Endometrial microvascular endothelial cells (primary cell): Measurements from ENCODE around the gene PIGL. TPM values are rescaled to one million over a fixed set of nuclear protein-coding genes. Genes with fewer than 3 reads are reported as not detected.
"Not testable (repeated sequence)": the region's sequence is repeated elsewhere in the genome, so short reads cannot be mapped to it uniquely, and the experiment has no call there.

Experiments
- in situ Hi-C: cut with HindIII; loops from 2 replicates; pipeline ENCODE4 v1.10.0; 2017; ENCODE audit warnings: low sequenced_read_pairs, low pct_unique_long_range_greater_than_20kb; ENCODE audit errors: inconsistent ontology term
- total RNA-seq: library from RNA; depleted of rRNA; stranded (reverse); fragments of >200 nt; gene quantifications from one replicate; pipeline ENCODE4 v1.2.3, GENCODE V29; 2015; ENCODE audit errors: inconsistent ontology term

The PIGL gene
- total RNA-seq, 1 donor from 2014 or later, result 44.9 TPM

DNA sequence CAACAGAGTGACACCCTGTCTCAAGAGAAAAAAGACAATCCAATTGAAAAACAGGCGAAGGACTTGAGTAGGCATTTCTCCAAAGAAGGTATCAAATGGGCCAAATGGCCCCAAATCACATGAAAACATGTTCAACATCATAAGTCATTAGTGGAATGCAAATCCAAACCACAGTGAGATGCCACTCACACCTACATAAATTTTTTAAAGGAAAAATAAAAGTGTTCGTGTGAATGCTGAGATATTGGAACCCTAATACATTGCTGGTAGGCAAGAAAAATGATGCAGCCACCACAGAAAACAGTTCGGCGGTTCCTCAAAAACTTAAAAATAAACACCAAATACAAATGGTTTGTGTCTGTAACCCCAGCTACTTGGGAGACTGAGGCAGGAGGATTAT is 45.2 kb downstream of the PIGL start:
- in situ Hi-C loops, result no loop called here

DNA sequence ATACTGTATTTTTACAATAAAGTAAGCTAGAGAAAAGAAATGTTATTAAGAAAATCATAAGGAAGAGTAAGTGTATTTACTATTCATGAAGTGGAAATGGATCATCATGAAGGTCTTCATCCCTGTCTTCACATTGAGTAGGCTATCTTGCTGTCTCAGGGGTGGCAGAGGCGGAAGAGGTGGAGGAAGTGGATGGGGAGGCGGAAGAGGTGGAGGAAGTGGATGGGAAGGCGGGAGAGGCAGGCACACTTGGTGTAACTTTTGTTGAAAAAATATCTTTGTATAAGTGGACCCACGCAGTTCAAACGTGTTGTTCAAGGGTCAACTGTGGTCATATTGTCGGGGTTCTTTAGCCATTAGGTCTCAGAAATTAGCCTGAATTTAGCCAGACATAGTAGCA is 50.2 kb downstream of the PIGL start:
- in situ Hi-C loops, result no loop called here

DNA sequence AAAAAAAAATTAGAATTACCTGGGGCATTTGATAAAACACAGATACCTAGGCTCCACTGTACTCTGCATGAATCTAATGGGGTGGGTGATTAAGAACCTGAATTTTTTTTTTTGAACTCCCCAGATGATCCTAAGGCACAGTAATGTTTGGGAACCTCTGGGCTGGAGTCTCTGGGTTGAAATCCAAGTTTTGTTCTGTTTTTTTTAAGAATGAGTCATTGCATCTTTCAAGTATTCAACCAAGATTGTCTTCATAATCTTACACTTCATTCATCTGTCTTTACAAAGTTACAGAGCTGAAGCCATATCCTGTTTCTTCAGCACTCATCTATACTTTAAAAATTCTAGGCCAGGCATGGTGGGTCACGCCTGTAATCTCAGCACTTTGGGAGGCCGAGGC is 52.6 kb downstream of the PIGL start:
- in situ Hi-C loops, result no loop called here

DNA sequence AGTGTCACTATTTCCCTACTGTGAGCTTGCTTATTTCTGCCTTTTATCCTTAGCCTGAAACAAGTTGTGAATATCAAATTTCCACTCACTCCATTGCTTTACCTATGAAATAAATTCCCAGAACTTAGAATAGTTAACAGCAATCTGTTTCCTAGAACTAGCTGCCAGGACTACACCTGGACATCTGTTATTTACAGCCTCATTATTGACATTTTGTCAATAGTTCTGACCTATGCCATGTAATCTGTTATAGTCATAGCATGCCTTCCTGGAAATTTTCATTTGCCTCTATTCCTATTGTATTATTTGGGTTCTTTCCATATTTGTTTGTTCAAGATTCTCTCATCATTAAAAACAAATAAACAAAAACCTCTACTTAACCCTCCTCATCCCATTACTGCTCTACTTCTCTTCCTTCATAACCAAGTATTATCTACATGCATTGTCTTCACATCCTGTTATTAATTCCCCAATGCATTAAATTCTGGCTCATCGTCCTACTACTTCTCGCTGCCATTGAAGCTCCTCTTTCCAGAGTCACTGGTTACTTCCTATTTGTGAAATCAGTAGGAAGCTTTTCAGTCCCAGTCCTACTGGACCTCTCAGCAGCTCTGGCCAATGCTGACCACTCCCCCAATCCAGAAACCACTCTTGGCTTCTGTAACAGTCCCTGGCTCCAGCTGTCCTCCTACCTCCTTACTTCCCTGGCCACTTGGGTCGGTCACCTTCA is 55.3 kb downstream of the PIGL start:
- in situ Hi-C loops, result no loop called here

DNA sequence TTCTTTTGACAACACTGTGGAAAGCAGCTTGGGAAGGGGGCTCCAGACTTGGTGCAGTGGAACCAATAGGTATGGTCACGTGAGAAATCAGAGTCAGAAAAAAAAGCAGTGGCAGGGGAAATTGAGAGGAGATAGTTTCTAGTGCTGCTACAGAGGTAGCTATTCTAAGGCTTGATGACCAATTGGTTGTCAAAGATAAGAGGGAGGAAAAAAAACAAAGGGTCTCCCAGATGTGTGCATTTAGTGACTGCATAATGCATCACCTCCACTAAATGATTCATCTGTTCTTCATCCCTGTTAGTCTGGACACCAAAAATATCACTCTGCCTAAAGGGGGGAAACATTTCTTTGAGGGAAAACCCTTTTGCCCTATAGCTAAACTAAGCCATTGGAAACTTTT is 56.5 kb downstream of the PIGL start:
- in situ Hi-C loops, result no loop called here

DNA sequence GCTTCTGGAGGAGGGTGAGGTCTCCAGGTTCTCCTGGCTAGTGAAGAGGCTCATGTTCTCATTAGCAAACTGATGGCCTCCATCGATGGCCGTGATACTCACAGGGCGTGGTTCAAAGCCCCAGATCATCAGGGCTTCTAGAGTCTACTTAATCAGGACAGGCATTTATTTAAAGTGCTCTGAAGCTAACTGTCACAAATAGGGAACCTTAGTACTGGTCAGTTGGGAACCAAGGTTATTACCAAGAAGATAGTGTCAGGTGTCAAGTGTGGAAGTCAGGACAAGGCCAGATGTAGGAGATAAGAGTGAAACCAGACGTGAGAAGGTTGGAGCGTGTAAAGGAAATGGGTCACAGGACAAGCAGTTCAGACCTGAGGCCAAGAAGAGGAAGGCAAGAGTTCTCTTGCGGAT is 56.9 kb downstream of the PIGL start:
- in situ Hi-C loops, result no loop called here

DNA sequence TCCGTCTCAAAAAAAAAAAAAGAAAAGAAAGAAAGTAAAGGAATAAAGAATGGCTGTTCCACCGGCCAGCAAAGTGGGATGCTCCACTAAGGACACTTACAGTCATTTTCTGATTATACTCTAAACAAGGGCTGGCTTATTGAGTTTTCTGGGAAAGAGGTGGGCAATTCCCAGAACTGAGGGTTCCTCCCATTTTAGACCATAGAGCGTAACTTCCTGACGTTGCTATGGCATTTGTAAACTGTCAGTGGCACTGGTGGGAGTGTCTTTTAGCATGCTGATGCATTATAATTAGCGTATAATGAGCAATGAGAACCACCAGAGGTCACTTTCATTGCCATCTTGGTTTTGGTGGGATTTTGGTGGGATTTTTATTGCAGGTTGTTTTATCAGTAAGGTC is 58.0 kb downstream of the PIGL start:
- in situ Hi-C loops, result no loop called here

DNA sequence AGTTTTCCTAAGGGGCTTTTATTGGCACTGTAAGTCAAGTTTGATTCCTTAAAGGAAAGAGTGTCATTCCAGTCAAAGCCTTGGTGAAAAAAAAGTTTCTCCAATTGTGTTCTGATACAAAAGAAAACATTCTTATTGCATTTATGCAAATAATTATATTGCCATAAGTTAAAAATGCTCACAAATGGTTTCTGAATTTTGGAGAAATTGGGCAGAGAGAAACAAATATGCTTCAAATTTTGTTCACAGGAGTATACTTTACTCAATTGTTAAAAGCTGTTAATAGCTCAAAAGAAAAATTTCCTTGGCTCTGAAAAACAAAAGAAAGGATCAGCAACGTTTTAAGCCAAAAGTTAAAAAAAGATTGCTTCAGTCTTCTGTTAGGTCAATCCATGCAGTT is 60.2 kb downstream of the PIGL start:
- in situ Hi-C loops, result no loop called here

DNA sequence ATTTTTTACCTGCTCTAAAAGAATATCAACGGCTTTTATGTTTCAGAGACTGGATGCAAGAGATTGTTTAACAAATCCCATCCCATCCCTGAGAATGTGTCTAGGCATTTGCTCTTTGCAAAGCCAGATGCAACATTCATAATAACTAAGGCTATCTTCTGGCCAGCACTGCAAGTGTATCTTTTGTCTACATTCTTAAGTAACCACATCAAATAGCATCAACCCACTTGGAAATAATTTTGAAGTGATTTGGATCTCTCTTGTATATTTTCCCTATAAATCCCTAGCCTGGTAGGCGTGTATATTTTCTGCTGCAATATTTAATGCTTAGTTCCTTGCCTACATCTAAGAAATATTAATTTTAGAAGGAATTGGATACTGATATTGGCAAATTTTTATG is 64.3 kb downstream of the PIGL start:
- in situ Hi-C loops, result no loop called here

DNA sequence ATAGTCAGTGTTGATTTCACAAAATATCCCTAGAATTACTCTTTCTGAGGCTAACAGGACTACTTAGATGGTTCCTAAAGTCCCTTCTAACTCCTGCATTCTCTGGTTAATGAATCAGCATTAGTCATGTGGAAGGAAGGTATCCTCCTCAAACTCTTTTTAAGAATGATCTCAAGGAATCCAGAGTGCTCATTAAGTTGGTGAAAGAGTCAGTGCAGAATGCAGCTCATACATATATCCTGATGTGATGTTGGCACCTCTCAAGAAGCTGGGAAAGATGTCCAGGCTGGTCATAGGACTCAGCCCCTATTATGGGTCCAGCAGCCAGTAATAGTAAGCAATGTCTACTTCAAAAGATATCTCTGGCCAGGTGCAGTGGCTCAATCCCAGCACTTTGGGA is 65.5 kb downstream of the PIGL start:
- in situ Hi-C loops, result no loop called here

DNA sequence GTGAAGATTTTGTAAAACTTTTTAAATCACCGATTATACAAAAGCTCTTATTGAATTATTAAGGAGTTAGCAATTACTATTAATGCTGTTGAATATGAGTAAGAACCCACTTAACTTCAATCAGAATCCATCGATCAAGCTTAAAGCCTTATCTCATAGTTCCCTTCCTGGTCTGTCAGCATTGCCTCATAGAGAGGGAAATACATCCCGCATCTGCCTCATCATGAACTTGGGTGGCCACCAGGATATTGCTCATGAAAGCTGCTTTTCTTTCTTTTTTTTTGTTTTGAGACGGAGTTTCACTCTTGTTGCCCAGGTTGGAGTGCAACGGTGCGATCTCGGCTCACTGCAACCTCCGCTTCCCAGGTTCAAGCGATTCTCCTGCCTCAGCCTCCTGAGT is 66.7 kb downstream of the PIGL start:
- in situ Hi-C loops, result no loop called here

DNA sequence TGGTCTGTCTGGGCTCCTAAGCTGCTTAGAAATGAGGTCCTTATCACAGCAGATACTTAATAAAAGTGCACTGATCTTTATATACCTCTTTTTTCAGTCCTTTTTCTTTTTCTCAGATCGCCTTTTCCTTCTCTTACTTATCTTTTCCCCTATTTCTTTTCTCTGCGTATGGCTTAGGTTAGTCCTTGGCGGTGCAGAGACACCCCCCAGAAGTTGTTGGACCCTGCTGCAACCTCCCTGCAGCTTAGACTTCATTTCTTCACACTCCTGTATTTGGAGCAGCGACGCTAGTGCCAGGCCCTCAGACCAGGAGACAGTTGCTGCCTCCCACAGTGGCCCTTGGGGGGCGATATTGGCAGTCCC is 68.6 kb downstream of the PIGL start:
- in situ Hi-C loops, result no loop called here

DNA sequence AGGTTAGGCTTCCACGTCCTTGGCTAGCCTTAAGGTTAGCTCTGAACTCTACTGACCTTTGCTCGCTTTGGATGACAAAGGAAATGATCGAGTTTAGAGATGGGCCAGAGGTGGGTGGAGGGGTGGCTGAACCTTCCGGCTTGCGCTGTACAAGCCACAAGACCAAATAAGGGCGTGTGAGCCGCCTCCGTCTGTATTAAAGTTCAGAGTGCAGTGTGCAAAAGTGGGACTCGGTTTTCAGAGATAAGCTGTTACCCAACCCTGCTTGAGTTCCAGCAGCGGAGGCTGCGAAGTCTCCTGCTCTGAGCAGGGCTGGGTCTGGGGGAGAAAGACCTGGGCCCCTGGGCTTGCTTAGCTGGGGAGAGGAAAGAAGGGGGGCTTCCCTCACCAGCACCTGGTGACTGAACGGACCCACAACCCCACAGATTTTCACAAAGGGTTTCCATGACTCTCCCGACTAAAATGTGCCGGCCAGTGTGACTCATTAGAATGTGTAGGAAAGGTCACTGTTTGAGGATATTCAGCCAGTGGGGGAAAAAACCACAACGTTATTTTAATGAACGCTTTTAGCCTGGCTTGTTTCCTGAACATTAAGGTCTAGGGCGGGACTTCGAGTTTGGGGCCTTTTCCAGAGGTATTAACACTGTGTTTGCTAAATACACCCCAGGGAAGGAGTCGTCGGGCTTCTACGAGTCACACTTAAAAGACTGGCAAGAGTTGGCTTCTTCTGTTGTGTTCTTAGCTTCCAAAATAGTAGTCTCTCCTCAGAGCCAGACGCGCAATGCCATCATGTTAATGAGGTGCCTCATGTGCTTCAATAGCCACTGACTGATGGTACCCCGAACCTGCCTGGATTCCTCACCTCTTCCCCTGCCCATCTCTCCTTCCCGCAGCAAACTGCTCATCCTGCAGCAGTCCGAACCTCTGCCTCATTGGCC is 69.3 kb downstream of the PIGL start:
- in situ Hi-C loops, result no loop called here

DNA sequence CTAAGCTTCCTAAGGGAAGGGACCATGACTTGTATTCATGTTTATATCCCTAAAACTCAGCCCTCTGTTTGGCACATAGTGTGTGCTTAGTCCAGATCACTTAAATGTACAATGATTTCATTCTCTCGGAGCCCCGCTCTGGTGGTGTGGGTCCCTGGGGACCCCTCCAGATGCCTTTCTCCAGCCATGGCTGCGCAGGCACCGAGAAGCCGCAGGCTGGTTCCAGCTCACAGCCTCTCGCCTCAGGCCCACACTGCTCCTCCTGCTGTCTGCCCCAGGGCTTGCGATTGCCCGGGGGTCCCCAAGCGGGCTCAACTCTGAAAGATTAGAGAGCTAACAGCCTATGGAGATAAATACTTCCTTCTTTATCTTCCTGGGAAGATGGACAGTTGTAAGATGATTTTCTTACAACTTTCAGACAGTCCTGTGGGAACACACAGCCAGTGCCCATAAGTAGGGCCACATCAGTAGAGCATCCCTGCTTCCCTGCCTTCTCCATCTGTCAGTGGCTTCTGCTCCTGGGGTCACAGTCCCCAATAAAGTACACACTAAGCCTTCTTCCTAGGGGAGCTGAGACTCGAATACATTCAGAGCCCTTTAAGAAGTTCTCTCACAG is 70.0 kb downstream of the PIGL start:
- in situ Hi-C loops, result no loop called here

DNA sequence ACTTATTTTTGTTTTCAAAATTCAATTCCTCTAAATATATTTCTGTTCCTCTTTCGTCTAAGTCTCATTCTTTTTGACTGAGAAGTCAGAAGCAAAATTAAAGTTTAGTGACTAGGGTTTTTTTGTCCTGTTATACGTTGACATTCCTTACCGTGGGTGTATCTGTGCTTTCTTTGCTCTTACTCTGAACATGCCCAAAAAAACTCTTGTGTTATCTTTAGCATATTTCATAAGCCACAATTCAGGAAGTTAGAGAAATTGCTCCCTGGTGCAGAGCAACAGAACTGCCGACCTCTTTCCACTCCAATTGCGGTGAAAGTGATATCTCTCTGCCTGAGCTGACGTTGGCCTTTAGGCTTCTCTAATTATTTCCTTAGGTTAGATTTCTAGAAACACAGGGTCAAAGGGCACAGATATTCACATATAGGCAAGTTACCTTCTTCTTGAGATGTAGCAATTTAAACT is 70.6 kb downstream of the PIGL start:
- in situ Hi-C loops, result no loop called here

DNA sequence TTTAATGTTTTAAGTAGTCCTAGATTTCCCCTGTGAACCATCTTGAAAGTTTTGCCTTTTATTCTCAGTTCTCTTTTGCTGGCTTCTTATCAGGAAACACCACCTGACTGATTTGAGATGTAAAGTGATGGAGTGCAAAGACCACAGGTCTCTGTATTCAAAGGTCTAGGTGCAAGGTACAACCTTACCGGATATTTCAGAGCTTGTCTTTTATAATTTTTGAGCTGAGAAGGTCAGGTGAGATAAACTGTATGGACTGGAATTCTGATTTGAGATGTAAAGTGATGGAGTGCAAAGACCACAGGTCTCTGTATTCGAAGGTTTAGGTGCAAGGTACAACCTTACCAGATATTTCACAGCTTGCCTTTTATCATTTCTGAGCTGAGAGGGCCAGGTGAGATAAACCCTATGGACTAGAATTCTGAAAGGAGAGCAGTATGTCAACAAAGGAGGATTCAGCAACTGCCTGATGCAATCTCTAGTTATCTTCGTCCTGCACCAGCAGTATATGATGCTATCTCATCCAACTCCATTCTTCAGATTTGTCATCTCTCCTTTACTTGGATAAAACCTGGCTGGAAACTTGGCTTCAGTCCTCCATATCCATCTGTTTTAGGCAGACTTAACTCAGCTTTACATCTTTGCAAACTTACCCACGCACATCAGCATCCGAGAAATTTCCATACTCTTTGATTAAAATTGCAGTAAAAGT is 72.0 kb downstream of the PIGL start:
- in situ Hi-C loops, result no loop called here

DNA sequence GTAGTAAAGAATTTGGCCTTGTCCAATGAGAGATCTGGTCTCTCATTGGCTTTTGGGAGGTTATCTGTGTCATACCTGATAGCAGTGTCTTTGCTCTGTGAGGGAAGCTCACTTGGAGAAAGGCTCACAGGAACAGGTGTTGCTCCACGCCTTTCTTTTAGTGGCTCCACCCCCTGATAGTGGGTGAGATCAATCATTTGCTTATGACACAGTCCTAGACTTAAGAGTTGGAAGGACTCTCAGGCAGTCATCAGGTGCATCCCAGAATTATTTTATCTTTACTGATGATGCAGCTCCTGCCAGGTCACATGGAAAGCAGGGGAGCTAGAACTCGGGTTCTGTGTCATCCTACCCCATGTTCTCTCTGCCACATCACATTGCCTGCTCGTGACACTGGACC is 76.9 kb downstream of the PIGL start:
- in situ Hi-C loops, result no loop called here

DNA sequence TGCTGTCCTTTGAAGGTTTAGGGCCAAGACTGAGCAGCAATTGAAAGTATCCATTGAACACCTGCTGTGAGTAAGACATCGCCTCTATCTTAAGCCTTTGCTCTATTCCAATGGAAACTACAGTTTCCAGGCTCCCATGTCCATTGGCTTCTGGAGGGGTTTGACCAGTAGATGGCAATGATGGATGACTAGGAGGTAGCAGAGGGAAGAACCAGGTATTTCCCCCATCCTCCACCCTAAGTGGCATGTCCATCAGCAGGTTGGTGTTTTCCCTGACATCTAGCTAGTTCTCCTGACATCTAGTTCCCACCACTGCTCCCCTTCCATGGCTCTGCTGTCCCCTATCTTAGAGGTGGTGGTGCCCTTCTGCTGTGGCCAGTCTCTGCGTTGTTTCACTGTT is 77.5 kb downstream of the PIGL start:
- in situ Hi-C loops, result no loop called here

DNA sequence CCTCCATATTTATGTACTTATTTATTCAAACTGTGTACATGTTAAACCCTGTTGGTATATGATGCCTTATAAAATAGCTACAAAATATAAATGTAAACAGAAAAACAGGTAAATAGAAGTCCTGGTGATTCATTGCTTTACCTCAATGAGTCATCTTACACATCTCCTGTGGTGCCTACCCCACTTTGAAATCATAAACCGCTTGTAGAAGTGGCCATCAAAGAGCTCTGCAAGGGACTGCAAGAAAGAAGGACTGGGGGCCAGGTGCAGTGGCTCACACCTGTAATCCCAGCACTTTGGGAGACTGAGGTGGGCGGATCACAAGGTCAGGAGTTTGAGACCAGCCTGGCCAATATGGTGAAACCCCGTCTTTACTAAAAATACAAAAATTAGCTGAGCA is 79.1 kb downstream of the PIGL start:
- in situ Hi-C loops, result not testable (repeated sequence)
